Measurements from ENCODE around the gene LEFTY1. TPM values are rescaled to one million over a fixed set of nuclear protein-coding genes. Genes with fewer than 3 reads are reported as not detected.
"Not testable (repeated sequence)": the region's sequence is repeated elsewhere in the genome, so short reads cannot be mapped to it uniquely, and the experiment has no call there.

The LEFTY1 gene
- total RNA-seq, 1 donor from 2014 or later, result not detected

DNA sequence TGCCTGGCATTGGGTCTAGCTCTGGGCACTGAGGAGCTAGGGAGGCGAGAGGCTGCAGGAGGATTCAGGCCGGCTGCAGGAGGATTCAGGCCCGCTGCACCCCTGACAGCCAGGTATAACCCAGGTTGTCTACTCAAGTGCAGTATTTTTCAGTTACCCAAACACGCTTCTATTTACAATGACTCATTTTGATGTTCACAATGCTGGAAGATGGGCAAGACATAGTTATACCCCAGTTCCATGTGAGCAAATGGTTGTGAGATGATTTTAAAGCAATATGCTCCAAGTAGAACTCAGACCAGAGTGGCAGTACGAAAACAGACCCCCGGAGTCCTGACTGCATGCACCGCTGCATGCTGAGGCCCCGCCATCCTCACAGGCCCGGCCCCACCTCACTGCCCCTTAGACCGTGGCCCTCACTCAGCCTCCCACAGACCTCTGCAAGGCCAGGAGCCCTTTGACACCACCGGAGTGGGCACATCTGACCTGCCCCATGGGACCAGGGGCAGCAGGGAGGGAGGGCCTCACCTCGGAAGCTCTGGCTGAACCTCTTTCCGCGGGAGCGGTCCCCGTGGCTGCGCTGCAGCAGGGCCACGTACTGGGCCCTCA lies 553 bp downstream of the LEFTY1 start:
- DNase-seq (ENCODE audit: low read depth, low spot score), result no peak

DNA sequence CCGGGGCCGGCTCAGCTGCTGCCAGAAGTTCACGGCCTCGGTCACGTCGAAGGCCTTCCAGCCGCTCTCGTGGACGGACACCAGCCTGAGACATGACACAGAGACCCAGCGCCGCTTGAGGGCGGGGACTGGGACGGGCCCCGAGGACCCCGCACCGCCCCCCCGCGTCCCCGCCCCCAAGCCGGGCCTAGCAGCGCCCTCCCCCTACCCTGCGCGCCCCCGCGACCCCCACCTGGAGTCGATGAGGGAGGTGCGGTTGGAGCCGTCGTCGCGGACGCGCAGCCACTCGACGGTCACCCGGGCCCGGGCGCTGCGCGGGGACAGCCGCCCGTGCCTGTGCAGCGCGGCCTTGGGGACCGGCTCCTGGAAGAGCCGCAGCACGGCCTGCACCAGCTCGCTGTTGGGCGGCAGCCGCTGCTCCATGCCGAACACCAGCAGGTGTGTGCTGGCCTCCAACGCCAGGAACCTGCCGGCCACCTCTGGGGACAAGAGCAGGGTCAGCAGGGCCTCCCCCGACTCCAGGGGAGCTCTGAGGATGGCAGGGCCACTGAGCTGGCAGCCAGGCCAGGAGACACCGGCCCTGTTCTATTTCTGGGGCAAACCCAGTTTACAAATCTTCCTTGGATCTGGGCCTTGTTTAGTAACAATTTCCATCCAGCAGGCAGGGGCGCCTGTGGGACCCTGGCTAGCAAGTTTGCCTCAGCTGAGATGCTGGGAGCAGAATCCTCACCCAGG lies 1.2 kb downstream of the LEFTY1 start:
- not testable (repeated sequence) for DNase-seq (ENCODE audit: low read depth, low spot score)

DNA sequence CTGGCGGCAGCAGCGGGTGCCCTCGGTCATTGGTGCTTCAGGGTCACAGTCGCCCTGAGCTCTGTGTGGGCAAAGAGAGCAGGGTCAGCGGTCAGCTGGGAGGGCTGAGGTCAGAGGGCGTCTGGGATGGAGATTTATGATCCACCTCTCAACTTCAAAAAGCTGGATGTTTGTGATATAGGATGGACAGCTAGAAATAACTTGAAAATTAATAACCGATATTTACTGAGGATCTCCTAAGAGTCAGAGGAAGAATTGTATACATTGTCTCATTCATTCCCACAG lies 2.0 kb downstream of the LEFTY1 start:
- no peak for DNase-seq (ENCODE audit: low read depth, low spot score)

DNA sequence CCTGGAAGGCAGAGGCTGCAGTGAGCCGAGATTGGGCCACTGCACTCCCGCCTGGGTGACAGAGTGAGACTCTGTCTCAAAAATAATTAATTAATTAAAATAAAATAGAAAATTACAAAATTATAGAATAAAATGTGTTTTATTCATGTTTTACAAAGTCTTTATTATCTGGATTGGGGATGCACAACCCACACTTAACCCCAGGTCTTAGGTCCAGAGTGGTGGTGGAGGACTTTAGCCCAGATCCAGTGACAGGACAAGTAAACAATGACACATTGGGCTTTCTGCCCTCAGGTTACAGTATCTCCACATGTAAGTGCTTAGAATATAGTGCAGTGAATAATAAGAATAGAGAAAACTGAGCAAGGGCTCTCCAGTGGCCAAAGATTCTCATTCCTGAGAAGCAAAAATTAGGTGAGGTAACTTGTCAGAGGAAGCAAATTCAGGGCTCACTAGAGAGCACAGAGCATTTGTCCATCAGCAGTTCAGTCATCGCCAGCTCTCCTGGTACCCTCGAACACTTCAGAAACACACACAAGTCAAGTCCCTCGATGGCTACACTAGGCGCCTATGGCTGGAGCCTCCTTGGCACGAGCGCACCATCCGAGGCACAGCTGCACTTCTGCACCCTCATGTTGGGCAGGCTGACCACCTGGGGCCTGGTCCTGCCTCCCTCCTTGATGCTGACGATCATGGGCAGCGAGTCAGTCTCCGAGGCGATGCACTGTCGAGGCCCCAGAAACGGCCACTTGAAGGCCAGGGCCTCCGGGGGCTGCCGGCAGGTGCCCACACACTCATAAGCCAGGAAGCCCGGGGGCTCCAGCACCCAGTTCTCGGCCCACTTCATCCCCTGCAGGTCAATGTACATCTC lies 2.6 kb downstream of the LEFTY1 start:
- DNase-seq (ENCODE audit: low read depth, low spot score), result no peak

DNA sequence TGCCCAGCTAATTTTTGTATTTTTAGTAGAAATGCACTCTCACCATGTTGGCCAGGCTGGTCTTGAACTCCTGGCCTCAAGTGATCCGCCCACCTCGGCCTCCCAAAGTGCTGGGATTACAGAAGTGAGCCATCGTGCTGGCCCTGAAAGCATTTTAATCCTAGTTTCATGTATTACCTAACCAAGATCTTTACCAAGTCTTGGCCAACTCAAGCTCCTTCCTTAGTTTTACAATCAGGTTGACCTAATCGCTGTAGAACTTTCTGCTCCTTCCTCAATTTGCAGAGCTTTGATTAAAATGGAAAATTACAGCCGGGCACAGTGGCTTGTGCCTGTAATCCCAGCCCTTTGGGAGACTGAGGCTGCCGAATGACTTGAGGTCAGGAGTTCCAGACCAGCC lies 3.6 kb downstream of the LEFTY1 start:
- DNase-seq (ENCODE audit: low read depth, low spot score), result no peak

DNA sequence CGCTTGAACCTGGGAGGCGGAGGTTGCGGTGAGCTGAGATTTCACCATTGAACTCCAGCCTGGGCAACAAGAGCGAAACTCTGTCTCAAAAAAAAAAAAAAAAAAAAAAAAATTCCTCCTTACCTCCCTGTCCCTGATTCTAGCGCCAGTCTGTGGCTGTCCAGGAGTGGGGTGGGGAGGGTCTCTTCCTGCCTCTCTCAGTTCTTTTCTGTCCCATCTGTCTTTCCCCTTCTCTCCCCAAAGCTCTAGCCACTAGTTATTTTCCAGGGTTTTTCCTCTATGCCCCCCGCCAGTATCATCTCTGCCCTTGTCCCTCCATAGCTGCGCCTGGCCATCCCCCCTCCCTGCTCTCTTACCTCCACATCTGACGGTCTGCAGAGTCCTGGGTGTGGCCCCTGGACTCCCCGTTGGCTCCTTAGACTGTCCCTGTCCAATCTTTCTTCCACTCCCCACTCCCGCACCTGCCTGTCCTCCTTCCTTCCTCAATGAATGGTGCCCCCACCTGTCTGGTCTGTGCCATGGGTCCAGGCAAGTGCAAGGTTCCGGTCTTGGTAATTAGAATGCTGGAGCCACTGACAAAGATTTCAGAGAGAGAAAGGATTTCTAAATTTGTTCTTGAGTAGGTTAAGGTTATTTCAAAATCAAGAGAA lies 5.2 kb downstream of the LEFTY1 start:
- no peak for DNase-seq (ENCODE audit: low read depth, low spot score)

DNA sequence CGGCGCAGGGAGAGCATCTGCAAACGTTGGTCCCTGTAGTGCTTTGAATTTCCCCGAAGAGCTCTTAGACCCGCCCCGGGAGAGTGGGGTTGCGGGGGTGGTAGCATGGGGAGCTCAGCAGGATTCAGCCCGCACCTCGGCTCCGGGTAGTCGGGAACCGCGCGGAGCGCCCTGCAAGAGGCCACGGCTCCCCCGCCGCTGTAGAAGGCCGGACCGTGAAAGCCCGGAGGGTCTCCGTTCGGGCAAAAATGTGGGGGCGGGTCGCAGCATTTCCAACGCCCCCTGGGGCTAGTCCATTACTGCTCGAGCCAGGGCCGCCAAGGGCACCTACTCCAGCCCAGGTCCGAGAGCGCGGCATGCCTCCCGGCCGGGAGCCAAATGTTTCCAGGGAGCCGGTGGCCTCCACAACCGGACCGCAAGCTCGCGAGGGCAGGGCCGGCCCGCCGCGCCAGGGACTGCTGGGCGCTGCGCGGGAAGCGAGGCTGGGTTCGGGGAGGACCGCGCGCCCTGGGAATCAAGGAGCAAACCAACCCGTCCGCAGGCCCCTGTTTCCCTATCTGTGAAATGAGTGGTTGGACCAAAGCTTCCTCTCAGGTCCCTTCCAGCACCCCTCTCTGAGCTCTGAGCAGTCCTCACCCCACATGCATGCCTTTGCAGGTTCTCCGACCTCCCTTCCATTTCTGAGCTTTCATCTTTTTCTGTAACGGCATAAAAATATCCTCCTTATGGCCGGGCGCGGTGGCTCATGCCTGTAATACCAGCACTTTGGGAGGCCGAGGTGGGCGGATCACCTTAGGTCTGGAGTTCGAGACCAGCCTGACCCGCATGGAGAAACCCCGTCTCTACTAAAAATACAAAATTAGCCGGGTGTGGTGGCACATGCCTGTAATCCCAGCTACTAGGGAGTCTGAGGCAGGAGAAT lies 6.0 kb downstream of the LEFTY1 start:
- DNase-seq (ENCODE audit: low read depth, low spot score), result no peak

DNA sequence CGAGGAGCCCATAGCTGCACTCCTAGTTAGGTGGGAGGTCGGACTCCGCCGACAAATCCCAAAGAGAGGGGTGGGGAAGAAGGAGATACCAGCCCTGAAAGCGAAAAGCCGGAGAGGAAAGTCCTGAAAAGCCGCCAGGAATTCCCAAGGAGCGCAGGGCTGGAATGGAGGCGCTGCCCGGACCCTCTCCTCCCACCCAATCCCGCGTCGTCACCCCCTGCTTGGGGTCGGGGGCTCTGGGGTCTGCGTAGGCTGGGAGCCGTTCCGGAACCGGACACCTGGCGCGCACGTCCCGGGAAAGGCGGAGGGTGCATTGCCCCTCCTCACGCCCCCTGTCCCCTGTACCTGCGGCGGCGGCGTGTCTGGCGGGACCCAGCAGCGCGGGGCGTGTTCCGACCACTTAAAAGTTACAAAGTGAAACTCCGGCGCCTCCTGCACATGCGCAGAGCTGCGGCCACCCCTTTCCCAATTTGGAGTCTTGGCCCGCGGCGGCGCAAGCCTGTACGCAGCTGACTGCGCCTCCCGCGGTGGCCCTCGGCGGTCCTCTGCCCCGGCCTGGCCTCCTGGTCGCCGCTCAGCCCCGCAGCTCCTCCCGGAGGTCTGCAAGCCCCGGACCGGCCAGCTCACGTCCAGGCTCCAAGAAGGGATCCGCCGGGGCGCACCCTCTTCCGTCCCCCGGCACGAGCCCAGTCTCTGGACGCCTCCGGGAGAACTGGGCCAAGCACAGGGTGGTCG lies 6.8 kb downstream of the LEFTY1 start, which contains the start of gene TMEM63A:
Gene TMEM63A, minus strand, starts transcription at position 422 of the 735 bp plus-strand sequence. CDS start 4,800 bp downstream, outside the sequence.
- peak; percentile 32 for DNase-seq (ENCODE audit: low read depth, low spot score)

DNA sequence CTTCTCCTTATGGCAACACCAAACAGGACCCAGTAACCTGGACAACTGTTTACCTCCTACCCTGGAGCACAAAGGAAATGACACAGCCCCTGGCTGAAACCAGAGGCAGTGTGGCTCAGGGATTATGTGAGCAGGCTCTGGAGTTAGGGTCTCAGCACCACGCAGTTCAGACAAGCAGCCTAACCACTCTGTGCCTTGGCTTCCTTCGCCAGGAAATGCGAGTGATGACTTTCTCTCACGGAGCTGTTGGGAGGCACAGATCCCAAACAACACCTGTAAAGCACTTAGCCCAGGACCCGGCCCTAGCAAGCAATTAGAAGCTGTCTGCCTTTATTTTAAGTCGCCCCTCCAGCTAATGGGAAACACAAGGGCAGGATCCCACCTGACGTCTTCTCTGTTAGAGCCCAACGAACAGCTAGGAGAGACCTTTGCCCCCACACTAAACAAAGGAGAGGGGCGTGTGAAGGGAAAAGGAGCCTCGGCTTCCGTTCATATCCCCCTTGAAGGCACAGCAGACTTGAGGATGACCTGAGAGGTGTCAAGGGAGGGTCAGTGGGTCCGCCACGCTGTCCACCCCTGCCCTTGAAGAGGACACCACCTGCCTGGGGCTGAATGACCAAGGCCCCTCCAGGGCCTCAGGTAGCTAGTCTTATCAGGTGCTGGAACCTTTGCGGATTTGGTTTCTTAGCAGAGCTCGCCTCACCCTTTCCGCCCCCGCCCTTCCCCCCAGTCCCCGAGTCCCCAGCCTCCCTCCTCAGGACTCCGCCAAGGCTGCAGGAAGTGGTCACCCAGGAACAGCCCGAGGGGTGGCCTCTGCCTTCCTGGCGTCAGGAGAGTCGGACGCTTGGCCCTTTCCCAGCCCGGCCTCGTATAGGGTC lies 7.6 kb downstream of the LEFTY1 start:
- peak; percentile 36 for DNase-seq (ENCODE audit: low read depth, low spot score)

DNA sequence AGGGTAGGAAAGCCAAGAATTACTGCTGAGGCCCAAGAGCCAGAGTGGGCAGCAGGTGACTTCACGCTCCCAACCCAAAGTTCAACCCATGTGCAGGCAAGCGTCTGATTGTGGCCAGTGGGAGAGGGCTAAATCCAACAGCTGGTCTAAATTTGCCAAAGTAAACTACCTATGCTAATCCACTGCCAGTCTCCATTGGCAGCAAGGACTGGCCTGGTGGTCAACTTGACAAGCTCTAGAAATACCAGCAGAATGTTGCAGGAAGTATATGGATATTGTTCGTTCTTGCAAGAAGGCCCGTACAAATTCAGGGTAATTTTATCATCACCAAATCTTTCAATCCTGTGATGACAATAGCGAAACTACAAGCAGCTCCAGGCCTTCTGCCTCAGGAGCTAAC lies 8.3 kb downstream of the LEFTY1 start:
- DNase-seq (ENCODE audit: low read depth, low spot score), result no peak

DNA sequence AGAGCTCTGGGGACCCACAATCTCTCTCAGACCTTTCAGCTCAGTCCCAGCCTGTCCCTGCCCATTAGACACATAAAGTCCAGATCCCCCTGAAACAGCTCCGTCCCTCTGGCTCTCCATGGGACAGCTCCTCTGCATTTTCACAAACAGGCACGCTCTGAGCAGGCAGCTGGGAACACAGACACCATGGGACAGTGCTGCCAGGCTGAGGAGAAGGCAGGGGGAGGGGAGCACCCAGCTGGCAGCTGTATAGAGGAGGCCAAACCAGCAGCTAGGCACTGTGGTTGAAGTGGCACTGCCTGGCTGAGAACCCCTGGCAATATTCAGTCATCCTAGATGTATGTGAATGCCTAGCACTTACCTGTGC lies 8.7 kb downstream of the LEFTY1 start:
- DNase-seq (ENCODE audit: low read depth, low spot score), result no peak

DNA sequence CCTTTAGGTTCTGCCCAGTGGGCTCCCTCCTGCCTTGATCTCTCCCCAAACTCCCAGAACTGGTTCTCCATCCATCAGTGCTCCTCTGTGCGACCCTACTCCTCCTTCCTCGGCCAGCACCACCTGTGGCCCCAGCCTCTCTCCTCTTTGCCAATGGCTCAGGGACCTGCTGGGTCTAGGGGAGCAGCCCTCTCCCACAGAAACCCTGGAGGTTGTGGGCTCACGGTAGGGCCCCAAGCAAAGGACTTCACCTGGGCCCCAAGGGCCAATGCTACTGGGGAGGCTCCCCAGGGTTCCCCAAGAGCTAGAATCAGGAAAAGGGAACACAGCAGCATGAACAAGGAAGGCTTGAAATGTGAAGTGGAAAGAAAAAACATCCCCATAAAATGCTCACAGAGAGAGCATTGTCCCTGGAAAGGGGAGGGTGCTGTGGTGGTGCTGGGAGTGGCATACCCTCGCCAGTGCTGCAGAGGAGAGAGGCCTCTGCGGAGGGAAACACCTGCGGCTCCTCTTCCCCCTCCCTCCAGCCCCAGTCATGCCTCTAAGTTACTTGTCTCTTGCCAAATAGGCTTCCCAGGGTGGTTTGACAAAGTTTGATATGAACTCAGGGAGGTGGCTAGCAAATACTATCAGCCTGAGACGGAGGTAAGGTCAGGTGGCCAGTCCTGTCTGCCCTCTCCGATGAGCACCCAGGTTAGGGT lies 9.3 kb downstream of the LEFTY1 start:
- no peak for DNase-seq (ENCODE audit: low read depth, low spot score)

DNA sequence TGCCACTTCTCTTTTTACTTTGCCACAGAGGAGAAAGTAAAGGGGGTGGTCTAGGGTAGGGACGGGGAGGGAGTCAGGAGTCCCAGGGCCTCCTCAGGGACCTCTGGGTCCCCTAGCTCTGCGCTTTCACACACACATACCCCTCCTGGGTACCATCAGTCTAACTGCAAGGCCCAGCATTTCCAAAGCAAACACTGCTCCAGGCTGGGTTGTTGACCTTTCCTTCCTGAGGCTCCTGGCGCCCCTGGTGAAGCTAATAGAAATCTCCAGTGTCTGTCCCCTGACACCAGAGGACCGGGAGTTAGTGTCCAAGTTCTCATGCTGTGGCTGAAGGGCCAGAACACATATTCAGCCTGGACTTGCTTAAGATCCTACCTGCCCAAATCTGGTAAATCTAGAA lies 10.7 kb downstream of the LEFTY1 start:
- DNase-seq (ENCODE audit: low read depth, low spot score), result no peak

DNA sequence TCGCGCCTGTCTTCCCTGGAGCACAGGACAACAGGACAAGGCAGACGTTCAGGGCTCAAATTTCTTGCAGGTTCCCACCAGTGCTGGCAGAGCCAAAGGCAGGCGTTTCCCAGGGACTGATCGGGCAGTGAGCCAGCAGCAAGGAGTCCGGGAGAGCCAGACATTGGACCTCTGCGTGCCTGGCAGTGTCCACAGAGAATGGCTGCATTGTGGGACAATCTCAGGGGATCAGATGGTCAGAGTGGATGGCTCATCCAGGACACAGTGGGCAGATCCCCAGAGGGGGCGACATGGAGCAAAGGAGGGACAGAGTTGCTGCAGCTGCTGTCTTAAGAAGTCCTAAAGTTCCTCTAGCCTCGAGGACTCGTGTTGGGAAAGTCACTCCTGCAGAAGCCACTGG lies 11.4 kb downstream of the LEFTY1 start:
- no peak for DNase-seq (ENCODE audit: low read depth, low spot score)

DNA sequence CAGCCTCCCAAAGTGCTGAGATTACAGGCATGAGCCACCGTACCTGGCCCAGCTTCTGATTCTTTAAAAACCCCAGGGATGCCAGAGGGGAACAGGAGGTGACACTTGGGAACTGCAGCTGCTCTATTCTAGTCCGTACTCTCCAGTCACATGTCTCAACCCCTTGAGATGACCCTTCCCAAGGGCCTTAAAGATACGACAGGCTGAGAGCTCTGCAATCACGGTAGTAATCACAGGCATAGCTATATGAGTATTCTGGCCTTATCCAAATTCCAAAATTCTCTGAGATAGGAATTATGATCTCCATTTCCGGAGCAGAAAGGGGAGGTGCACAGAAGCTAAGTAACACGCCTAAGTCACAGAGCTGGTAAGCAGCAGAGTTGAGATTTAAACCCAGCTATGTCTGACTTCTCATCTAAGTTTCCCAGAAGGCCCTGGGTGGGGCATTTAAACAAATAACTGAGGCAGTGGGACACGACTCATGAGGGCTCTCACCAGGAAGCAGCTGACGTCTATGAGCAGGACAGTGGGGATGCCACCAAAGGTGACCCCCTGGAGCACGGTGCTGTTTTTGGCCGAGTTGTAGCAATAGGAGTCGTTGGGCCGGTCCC lies 11.9 kb downstream of the LEFTY1 start:
- no peak for DNase-seq (ENCODE audit: low read depth, low spot score)

DNA sequence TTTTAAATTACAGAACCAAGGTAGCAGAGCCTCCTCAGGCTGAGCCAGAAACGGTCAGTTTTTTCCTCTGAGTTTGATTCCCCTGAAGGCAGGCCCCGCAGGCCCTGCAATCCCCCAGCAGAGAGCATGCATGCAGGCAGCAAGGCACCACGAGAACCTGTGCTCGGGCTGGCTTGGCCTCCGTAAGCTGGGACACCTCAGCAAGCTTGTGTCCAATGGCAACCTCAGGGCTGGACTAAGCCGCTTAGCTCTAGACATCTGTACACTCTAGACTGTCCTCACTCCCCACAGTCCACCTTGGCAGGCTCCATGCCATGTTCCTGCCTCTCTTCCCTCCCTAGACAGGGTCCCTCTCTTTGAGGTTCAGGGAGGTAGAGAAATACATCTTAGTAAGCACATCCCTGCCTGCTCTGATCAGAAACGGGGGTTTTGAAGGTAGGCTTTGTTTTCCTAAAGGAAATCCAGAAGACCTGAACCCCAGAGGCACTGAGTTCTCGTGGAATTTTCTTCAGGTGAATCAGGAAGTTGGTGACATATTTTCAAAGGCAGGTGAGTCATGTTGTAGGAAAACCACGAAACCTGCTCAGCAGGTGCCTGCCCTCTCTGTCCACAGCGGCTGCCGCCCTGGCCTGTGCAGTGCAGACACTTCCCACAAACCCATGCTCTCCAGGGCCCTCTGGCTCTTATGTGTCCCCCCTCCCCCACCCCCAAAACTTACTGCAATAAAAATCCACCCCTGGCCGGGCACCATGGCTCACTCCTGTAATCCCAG lies 13.7 kb downstream of the LEFTY1 start:
- no peak for DNase-seq (ENCODE audit: low read depth, low spot score)

DNA sequence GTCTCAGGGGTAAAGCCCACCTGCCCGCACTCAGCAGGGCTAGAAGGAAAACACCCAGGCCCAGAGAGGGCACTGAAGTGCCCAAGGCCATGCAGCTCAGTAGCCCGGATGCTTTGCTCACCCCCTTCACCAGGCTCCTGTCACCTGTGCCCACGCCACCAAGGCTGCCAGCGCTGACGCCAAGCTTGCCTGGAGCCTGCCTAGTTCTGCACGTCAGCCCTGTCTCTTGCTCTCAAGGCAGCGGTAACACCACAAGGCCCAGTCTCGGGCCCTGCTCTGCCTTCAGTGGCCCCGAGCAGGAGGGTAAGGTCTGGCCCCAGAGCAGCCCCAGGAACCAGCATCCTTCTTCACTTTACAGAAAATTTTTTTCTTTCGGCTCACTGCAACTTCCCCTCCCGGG lies 14.5 kb downstream of the LEFTY1 start:
- no peak for DNase-seq (ENCODE audit: low read depth, low spot score)

Measured in pulmonary artery endothelial cell (primary cell).